ENCODE measurements around the gene NOSIP.

Gene NOSIP

GRCh38 chr19:49599378-49600295 is 19.3 kb upstream of the NOSIP start:
- no peak for TF ChIP-seq CTCF (conservative IDR thresholded peaks at IDR 0.05)
- H3K27ac ChIP-seq: no peak overlapping the region

GRCh38 chr19:49597703-49597974 is 17.3 kb upstream of the NOSIP start:
- no peak overlapping the region for H3K27ac ChIP-seq
- no peak for TF ChIP-seq CTCF (conservative IDR thresholded peaks at IDR 0.05)

- TF ChIP-seq CTCF (conservative IDR thresholded peaks at IDR 0.05): no peak
These were observed 16.8 kb upstream of the NOSIP start for GRCh38 chr19:49596954-49597702.

GRCh38 chr19:49596407-49596806 is 16.1 kb upstream of the NOSIP start:
- H3K27ac ChIP-seq: no peak overlapping the region
- no peak for TF ChIP-seq CTCF (conservative IDR thresholded peaks at IDR 0.05)

More at GRCh38 chr19:49596954-49597702, 16.8 kb upstream of the NOSIP start:
- H3K27ac ChIP-seq: no peak overlapping the region

GRCh38 chr19:49595819-49596404 is 15.6 kb upstream of the NOSIP start:
- no peak overlapping the region for H3K27ac ChIP-seq
- TF ChIP-seq CTCF (conservative IDR thresholded peaks at IDR 0.05): no peak

GRCh38 chr19:49594993-49595818 is 14.8 kb upstream of the NOSIP start:
- H3K27ac ChIP-seq: no peak overlapping the region
- TF ChIP-seq CTCF (conservative IDR thresholded peaks at IDR 0.05): no peak

All from VCaP (cell line).